T-helper 1 cell treated with Interleukin-12 subunit alpha and Interleukin-12 subunit beta and Interleukin-4 antibody, amounts not matched to agents 30 ng/mL and 1 ng/mL, for 36 hours (primary cell): ENCODE results near the gene CCR2. TPM values are rescaled to one million over a fixed set of nuclear protein-coding genes. Genes with fewer than 3 reads are reported as not detected.
"Not testable (repeated sequence)": the region's sequence is repeated elsewhere in the genome, so short reads cannot be mapped to it uniquely, and the experiment has no call there.

Experiments used
- intact Hi-C: fragments of 100-400 bp; cut with micrococcal nuclease; formaldehyde crosslinking; loops from one replicate; pipeline ENCODE4 v1.15.1; 2024
- total RNA-seq: library from RNA; stranded (reverse); gene quantifications from 2 replicates; pipeline ENCODE4 v1.2.3, GENCODE V29; 2022

Gene CCR2
- total RNA-seq, 1 donor from 2014 or later: 80.8 TPM

- intact Hi-C loops: no loop called here
Observed at GRCh38 chr3:46400000-46400734, 46.3 kb downstream of the CCR2 start.

GRCh38 chr3:46400846-46401245 lies 46.9 kb downstream of the CCR2 start:
- intact Hi-C loops: no loop called here

GRCh38 chr3:46401579-46401978 lies 47.7 kb downstream of the CCR2 start:
- intact Hi-C loops: no loop called here

- intact Hi-C loops: not testable (repeated sequence)
Observed at GRCh38 chr3:46402902-46403301, 49.0 kb downstream of the CCR2 start.

- intact Hi-C loops: no loop called here
Observed at GRCh38 chr3:46405301-46406019, 51.5 kb downstream of the CCR2 start.

- intact Hi-C loops: no loop called here
Observed at GRCh38 chr3:46406443-46406787, 52.5 kb downstream of the CCR2 start.

- intact Hi-C loops: loop anchor here (1.0 kb wide), 3 partner anchors 35 to 566 kb away; no protein-coding TSS in a partner anchor
Observed at GRCh38 chr3:46406788-46407611, 53.1 kb downstream of the CCR2 start, which contains the start of the genes CCR5AS and CCRL2. Gene CCR5AS (minus strand): TSS chr3:46407066. Gene CCRL2 (plus strand): TSS chr3:46407259. CDS start chr3:46408080, 821 bp downstream.

- intact Hi-C loops: loop anchor here (1.0 kb wide), 3 partner anchors 34 to 567 kb away; no protein-coding TSS in a partner anchor
Observed at GRCh38 chr3:46407970-46408369, 54.1 kb downstream of the CCR2 start.

- intact Hi-C loops: no loop called here
Observed at GRCh38 chr3:46408853-46409252, 54.9 kb downstream of the CCR2 start.

- intact Hi-C loops: no loop called here
Observed at GRCh38 chr3:46409739-46410489, 56.0 kb downstream of the CCR2 start.

Other genes with a start within 250 kb of the CCR2 start
- gene CCR1, start 145.8 kb upstream of the CCR2 start, total RNA-seq: 78.2 and 80.0 TPM in 2 replicates
- gene CCR3, start 111.7 kb upstream of the CCR2 start, total RNA-seq: 0.24 and 0.27 TPM in 2 replicates
- 54.3 and 60.8 TPM in 2 replicates for gene CCR5, start 16.8 kb downstream of the CCR2 start, total RNA-seq
- gene CCRL2, start 53.1 kb downstream of the CCR2 start, total RNA-seq: 6.0 and 6.8 TPM in 2 replicates
- gene LTF, start 110.8 kb downstream of the CCR2 start, total RNA-seq: not detected in 2 replicates
- not detected in 2 replicates for gene RTP3, start 143.9 kb downstream of the CCR2 start, total RNA-seq
- 0.12 and 0.15 TPM in 2 replicates for gene LRRC2, start 212.2 kb downstream of the CCR2 start, total RNA-seq